AG04449 (cell line): Measurements from ENCODE around the gene RPS14.
"Not testable (repeated sequence)": the region's sequence is repeated elsewhere in the genome, so short reads cannot be mapped to it uniquely, and the experiment has no call there.

Experiments used
- CTCF ChIA-PET: fragments of 350-600 bp; formaldehyde crosslinking; extraction: SDS; loops from one replicate; lab custom pipeline; 2021; ENCODE audit warnings: antibody characterized with exemption; lab: Yijun Ruan, JAX
- POLR2A ChIA-PET: fragments of 400-600, 350-600 bp; formaldehyde crosslinking; extraction: SDS; loops from one replicate; lab custom pipeline; 2020; ENCODE audit warnings: antibody characterized with exemption, inconsistent platforms; lab: Yijun Ruan, JAX
- DNase-seq: peaks from one replicate; pipeline ENCODE4 v3.0.0-alpha.2; 2010; ENCODE audit warnings: low read depth, low spot score
- H3K4me3 ChIP-seq: 2 replicates; pipeline ENCODE4 v1.5.1; 2011; ENCODE audit warnings: low read depth, mild to moderate bottlenecking, control low read depth, low read length
- TF ChIP-seq, protein P1 (sequence below): IDR thresholded peaks from one replicate; pipeline ENCODE4 v1.5.1; 2011; ENCODE audit warnings: mild to moderate bottlenecking, moderate library complexity, low read length, control low read depth, inconsistent platforms; ENCODE audit not compliant: insufficient read depth; ENCODE audit errors: missing control alignments

The RPS14 gene

DNA sequence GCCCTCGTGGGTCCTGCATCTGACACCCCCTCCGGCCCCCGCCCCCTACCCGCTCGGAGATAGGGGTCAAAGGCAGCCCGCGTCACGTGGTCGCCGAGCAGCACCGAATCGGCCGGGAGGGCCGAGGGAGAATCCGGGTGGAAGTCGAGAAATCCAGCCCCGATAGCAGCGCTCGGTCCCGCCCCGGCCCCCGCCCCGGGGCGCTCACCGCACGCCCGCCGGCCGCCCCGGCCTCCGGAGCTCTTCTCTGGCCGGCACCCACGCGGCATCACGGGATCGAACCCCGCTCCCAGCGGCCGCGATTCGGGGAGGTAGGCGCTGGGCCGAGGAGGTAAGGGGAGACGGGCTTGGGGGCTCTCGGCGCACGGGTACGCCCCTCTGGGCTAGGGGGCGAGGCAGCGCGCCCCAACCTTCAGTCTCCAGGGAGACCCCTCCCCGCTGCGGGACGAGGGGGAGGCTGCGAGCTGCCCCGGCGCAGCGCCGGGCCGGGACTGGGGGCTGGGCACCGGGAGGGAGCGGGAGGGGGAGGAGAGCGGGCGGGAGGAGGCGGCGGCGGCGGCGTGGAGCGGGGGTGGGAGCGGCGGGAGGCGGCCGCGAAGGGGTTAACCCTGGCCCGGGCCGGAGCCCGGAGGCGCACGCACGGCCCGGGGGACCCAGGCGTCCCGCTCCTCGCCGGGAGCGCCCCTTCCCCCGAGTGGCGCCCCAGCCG lies 36.3 kb upstream of the RPS14 start:
- DNase-seq: no peak
- POLR2A ChIA-PET: interaction anchor here (0.8 to 2.1 kb wide), 3 partner anchors 12 kb away, joined by 4 to 8 read pairs (median 5); no protein-coding TSS in a partner anchor

DNA sequence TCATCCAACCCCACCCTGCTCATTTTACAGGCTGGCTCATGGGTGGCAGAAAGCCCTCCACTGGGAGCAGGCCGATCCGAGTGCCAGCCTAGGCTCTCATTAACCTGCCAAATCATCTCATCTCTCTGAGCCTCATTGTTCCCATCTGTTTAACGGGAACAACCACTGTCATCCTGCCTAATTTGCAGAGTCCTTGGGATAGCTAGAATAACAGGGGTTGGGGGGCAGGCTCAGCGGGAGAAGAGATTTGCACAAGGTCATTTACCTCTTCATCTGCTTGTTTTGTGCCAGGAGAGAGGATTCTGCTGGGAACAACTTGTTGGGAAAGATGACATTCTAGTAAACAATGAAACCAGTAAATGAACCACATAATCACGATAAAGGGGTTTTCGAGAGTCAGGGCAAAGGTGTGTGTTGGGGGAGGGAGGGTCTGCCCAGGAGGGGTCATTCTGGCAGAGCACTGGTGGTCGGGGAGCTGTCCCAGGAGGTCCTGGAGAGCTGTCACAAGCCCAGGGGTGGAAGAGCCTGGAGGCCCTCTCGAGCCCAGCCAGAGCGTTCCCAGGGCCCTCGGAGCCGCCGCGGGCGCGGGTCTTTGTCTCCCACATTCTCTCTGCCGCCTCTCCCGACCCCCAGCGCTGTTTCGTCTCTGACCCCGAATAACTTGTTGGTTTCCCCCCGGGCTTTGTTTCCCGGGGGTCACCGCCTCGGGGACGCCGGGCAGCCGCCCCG lies 35.6 kb upstream of the RPS14 start:
- no peak for DNase-seq
- H3K4me3 ChIP-seq: peak overlapping the region; percentile 87
- TF ChIP-seq, protein P1, sequence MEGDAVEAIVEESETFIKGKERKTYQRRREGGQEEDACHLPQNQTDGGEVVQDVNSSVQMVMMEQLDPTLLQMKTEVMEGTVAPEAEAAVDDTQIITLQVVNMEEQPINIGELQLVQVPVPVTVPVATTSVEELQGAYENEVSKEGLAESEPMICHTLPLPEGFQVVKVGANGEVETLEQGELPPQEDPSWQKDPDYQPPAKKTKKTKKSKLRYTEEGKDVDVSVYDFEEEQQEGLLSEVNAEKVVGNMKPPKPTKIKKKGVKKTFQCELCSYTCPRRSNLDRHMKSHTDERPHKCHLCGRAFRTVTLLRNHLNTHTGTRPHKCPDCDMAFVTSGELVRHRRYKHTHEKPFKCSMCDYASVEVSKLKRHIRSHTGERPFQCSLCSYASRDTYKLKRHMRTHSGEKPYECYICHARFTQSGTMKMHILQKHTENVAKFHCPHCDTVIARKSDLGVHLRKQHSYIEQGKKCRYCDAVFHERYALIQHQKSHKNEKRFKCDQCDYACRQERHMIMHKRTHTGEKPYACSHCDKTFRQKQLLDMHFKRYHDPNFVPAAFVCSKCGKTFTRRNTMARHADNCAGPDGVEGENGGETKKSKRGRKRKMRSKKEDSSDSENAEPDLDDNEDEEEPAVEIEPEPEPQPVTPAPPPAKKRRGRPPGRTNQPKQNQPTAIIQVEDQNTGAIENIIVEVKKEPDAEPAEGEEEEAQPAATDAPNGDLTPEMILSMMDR: no peak
- ChIA-PET CTCF (interaction anchor here (1.1 to 1.5 kb wide), 5 partner anchors 26 to 75 kb away, joined by 3 to 8 read pairs (median 3); no protein-coding TSS in a partner anchor), POLR2A (interaction anchor here (0.8 to 2.1 kb wide), 4 partner anchors 11 to 35 kb away, joined by 3 to 8 read pairs (median 4); no protein-coding TSS in a partner anchor)

More for the DNA sequence above, 36.3 kb upstream of the RPS14 start:
- TF ChIP-seq, protein P1: no peak
- CTCF ChIA-PET: interaction anchor here (0.6 to 1.5 kb wide), 6 partner anchors 11 to 74 kb away, joined by 3 to 6 read pairs (median 4); no protein-coding TSS in a partner anchor
- peak overlapping the region; percentile 87 for H3K4me3 ChIP-seq

DNA sequence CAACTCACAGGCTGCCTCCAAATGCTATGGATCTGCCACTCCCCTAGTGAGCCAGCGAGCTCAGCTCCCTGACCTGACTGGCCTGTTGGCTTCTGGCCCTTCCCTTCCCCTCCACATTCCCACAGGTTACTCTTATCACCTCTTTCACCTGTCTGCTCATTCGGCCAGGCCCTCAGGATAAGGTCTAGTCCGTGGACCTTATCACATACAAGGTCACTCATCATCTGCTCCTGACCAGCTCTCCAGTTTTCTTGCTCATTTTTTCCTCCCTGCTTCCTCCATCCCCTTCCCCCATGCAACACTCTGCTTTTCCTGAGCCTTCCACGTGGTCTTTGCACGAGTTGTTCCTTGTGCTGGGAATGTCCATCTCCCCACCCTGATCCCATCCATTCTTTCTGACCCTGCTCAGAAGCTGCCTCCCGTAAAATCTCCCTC lies 32.5 kb upstream of the RPS14 start:
- ChIA-PET POLR2A (no interaction called here), CTCF (interaction anchor here (1.6 to 3.2 kb wide), 2 partner anchors 13 to 42 kb away, joined by 3 to 13 read pairs; no protein-coding TSS in a partner anchor)
- no peak for DNase-seq
- TF ChIP-seq, protein P1: no peak
- no peak overlapping the region for H3K4me3 ChIP-seq

DNA sequence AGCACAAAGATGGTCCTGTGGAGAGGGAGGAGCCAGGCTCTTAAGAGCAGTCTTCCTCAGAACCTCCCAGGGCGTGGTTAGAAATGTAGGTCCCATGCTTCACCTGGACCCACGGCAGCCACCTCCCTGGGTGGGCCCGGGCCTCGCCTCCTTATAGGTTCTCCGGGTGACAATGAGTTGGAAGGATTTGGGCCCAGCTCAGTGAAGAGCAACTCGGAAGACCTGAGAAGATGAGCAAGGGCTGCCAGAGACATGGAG lies 32.1 kb upstream of the RPS14 start:
- no peak overlapping the region for H3K4me3 ChIP-seq
- TF ChIP-seq, protein P1: no peak
- ChIA-PET CTCF (interaction anchor here (1.6 to 3.2 kb wide), 2 partner anchors 14 to 43 kb away, joined by 3 to 13 read pairs; no protein-coding TSS in a partner anchor), POLR2A (no interaction called here)
- DNase-seq: no peak

DNA sequence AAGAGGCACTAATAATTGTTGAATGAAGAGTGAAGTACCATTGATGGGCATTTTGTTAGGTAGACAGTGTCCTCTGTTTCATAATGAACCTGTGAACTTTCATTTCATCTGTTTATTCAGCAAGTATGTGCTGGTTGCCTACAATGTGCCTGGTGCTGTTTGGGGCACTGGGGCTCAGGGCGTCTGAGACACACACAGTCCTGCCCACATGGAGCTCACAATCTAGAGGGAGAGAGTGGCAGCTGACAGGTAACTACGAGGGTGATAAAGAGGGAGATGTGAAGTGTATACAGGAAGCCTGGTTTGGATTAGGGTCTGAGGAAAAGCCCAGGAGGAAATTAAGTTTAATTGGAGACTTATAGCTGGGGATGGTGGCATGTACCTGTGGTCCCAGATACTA lies 29.9 kb upstream of the RPS14 start:
- DNase-seq: no peak
- CTCF ChIA-PET: interaction anchor here (0.8 to 1.2 kb wide), 2 partner anchors 9 to 82 kb away, joined by 3 to 6 read pairs; no protein-coding TSS in a partner anchor
- POLR2A ChIA-PET: interaction anchor here (0.7 to 0.9 kb wide), 3 partner anchors 10 to 97 kb away, joined by 3 read pairs; no protein-coding TSS in a partner anchor
- TF ChIP-seq, protein P1: no peak
- H3K4me3 ChIP-seq: no peak overlapping the region

DNA sequence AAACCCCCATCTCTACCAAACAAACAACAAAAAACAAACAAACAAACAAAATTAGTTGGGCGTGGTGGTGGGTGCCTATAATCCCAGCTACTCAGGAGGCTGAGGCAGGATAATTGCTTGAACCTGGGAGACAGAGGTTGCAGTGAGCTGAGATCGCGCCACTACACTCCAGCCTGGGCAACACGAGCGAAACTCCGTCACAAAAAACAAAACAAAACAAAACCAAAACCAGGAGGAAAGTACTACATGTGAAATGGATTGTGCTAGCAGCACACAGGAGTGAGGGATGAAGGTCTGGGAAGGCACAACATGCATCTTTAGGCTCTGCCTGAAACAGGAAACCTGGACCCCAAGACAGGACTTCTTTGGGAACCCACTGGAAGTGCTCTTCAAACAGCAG lies 27.0 kb upstream of the RPS14 start:
- CTCF ChIA-PET, POLR2A ChIA-PET: not testable (repeated sequence)

More for the DNA sequence above, 27.0 kb upstream of the RPS14 start:
- H3K4me3 ChIP-seq, DNase-seq: not testable (repeated sequence)
